ENCODE data around the gene AFF3.
"Not testable (repeated sequence)": the region's sequence is repeated elsewhere in the genome, so short reads cannot be mapped to it uniquely, and the experiment has no call there.

The AFF3 gene

GRCh38 chr2:99776206-99776905, 366.0 kb downstream of the AFF3 start:
- DNase-seq: no peak

- no peak for DNase-seq
Observed at GRCh38 chr2:99775585-99775984, 366.8 kb downstream of the AFF3 start.

- not testable (repeated sequence) for DNase-seq
Observed at GRCh38 chr2:99773642-99774041, 368.7 kb downstream of the AFF3 start.

GRCh38 chr2:99772591-99773331, 369.6 kb downstream of the AFF3 start:
- no peak for DNase-seq

- DNase-seq: no peak
Observed at GRCh38 chr2:99771681-99772333, 370.6 kb downstream of the AFF3 start.

- DNase-seq: no peak
Observed at GRCh38 chr2:99770876-99771275, 371.5 kb downstream of the AFF3 start.

- DNase-seq: no peak
Observed at GRCh38 chr2:99765731-99766318, 376.6 kb downstream of the AFF3 start.

GRCh38 chr2:99763764-99764163, 378.6 kb downstream of the AFF3 start:
- DNase-seq: no peak

- no peak for DNase-seq
Observed at GRCh38 chr2:99762714-99763113, 379.7 kb downstream of the AFF3 start.

GRCh38 chr2:99757611-99758114, 384.7 kb downstream of the AFF3 start:
- no peak for DNase-seq

- no peak for DNase-seq
Observed at GRCh38 chr2:99756059-99756458, 386.3 kb downstream of the AFF3 start.

- DNase-seq: no peak
Observed at GRCh38 chr2:99754210-99754609, 388.2 kb downstream of the AFF3 start.

GRCh38 chr2:99753505-99753904, 388.9 kb downstream of the AFF3 start:
- no peak for DNase-seq

- DNase-seq: no peak
Observed at GRCh38 chr2:99748344-99748743, 394.0 kb downstream of the AFF3 start.

GRCh38 chr2:99747842-99748241, 394.5 kb downstream of the AFF3 start:
- DNase-seq: no peak

- no peak for DNase-seq
Observed at GRCh38 chr2:99743146-99743545, 399.2 kb downstream of the AFF3 start.

GRCh38 chr2:99737537-99737936, 404.9 kb downstream of the AFF3 start:
- DNase-seq: no peak

- DNase-seq: no peak
Observed at GRCh38 chr2:99735753-99736152, 406.6 kb downstream of the AFF3 start.

- not testable (repeated sequence) for DNase-seq
Observed at GRCh38 chr2:99735314-99735713, 407.1 kb downstream of the AFF3 start.

GRCh38 chr2:99734236-99734635, 408.2 kb downstream of the AFF3 start:
- DNase-seq: no peak

GRCh38 chr2:99729104-99730025, 413.0 kb downstream of the AFF3 start:
- no peak for DNase-seq

- DNase-seq: no peak
Observed at GRCh38 chr2:99728166-99728565, 414.2 kb downstream of the AFF3 start.
